K562 (cell line): ENCODE results near the gene CENPC.

Source experiments
- CREM ChIP-seq: IDR thresholded peaks from 2 replicates; pipeline ENCODE4 v1.6.1; 2014; ENCODE audit warnings: antibody characterized with exemption, low read depth
- L3MBTL2 ChIP-seq: fragments of 450-650 bp; IDR thresholded peaks from 2 replicates; pipeline ENCODE4 v1.6.1; 2016; ENCODE audit warnings: mild to moderate bottlenecking, moderate library complexity
- MEF2A ChIP-seq: IDR thresholded peaks from 2 replicates; pipeline ENCODE4 v1.6.1; 2011; ENCODE audit warnings: low read depth, mild to moderate bottlenecking, low read length, moderate library complexity; ENCODE audit not compliant: control insufficient read depth
- POLR2A ChIP-seq: fragments of 450-650 bp; conservative IDR thresholded peaks from 2 replicates; pipeline ENCODE4 v1.6.1; 2016
- POLR2AphosphoS5 ChIP-seq: IDR thresholded peaks from 2 replicates; pipeline ENCODE4 v1.6.1; 2011; ENCODE audit warnings: mild to moderate bottlenecking, low read depth, low read length, moderate library complexity; ENCODE audit not compliant: control insufficient read depth, insufficient read depth
- PRPF4 ChIP-seq: fragments of 200-400 bp; formaldehyde crosslinking; IDR thresholded peaks from one replicate; pipeline ENCODE4 v1.6.1; 2017; ENCODE audit warnings: low read length, low read depth, mild to moderate bottlenecking; ENCODE audit not compliant: insufficient read depth, poor library complexity, severe bottlenecking
- ZEB2 ChIP-seq: fragments of 450-650 bp; IDR thresholded peaks from 2 replicates; pipeline ENCODE4 v1.6.1; 2016
- ZFP36 ChIP-seq: fragments of 150-350 bp; IDR thresholded peaks from 2 replicates; pipeline ENCODE4 v1.6.1; 2018; ENCODE audit warnings: low read length, low read depth; ENCODE audit not compliant: partially characterized antibody
- TF ChIP-seq, protein P1 (sequence below): sonication (generic); formaldehyde crosslinking; IDR thresholded peaks from 2 replicates; pipeline ENCODE4 v1.8.0; 2022; ENCODE audit warnings: mild to moderate bottlenecking, missing genetic modification reagents
- TF ChIP-seq, protein P2 (sequence below), 3 experiments: IDR thresholded peaks in 2 of 3; conservative IDR thresholded peaks in 1 of 3; 2 replicates each; pipeline ENCODE4 v1.5.1; 2011 to 2012; ENCODE audit warnings: low read length in 3 of 3, mild to moderate bottlenecking in 3 of 3, control low read depth in 2 of 3, improper control_type of control experiment in 1 of 3, inconsistent platforms in 1 of 3, low read depth in 1 of 3, mixed read lengths in 1 of 3, moderate library complexity in 1 of 3; ENCODE audit not compliant: insufficient read depth in 2 of 3
- TF ChIP-seq, protein P3 (sequence below): sonication (generic); formaldehyde crosslinking; IDR thresholded peaks from 2 replicates; pipeline ENCODE4 v1.8.1; 2022; ENCODE audit warnings: missing genetic modification reagents
- TF ChIP-seq, protein P4 (sequence below), 2 experiments: fragments of 450-650 bp in 1 of 2; IDR thresholded peaks; 2 replicates each; pipeline ENCODE4 v1.6.1; 2011 to 2017; ENCODE audit warnings: low read depth in 2 of 2, antibody characterized with exemption in 1 of 2, borderline replicate concordance in 1 of 2, low read length in 1 of 2, mild to moderate bottlenecking in 1 of 2, mixed read lengths in 1 of 2; ENCODE audit not compliant: control insufficient read depth in 1 of 2
- TF ChIP-seq, protein P5 (sequence below): sonication (generic); formaldehyde crosslinking; IDR thresholded peaks from 2 replicates; pipeline ENCODE4 v1.9.0; 2022; ENCODE audit warnings: mild to moderate bottlenecking, missing genetic modification reagents

DNA sequence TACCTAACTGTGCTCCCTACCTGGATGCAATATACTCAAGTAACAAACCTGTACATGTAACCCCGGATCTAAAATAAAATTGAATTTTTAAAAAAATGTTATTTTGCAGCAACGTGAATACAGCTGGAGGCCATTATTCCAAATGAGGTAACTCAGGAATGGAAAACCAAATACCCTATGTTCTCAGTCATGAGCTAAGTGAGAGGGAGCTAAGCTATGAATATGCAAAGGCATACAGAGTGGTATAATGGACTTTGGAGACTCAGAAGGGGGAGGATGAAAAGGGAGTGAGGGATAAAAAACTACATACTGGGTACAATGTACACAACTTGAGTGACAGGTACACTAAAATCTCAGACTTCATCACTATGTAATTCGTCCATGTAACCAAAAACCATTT, 78.6 kb downstream of the CENPC start:
- TF ChIP-seq POLR2A, result no peak
- no peak for TF ChIP-seq L3MBTL2
- TF ChIP-seq, protein P1, sequence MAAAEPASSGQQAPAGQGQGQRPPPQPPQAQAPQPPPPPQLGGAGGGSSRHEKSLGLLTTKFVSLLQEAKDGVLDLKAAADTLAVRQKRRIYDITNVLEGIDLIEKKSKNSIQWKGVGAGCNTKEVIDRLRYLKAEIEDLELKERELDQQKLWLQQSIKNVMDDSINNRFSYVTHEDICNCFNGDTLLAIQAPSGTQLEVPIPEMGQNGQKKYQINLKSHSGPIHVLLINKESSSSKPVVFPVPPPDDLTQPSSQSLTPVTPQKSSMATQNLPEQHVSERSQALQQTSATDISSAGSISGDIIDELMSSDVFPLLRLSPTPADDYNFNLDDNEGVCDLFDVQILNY (CRISPR knock-in tag), result no peak
- no peak for TF ChIP-seq ZFP36
- TF ChIP-seq, protein P2, sequence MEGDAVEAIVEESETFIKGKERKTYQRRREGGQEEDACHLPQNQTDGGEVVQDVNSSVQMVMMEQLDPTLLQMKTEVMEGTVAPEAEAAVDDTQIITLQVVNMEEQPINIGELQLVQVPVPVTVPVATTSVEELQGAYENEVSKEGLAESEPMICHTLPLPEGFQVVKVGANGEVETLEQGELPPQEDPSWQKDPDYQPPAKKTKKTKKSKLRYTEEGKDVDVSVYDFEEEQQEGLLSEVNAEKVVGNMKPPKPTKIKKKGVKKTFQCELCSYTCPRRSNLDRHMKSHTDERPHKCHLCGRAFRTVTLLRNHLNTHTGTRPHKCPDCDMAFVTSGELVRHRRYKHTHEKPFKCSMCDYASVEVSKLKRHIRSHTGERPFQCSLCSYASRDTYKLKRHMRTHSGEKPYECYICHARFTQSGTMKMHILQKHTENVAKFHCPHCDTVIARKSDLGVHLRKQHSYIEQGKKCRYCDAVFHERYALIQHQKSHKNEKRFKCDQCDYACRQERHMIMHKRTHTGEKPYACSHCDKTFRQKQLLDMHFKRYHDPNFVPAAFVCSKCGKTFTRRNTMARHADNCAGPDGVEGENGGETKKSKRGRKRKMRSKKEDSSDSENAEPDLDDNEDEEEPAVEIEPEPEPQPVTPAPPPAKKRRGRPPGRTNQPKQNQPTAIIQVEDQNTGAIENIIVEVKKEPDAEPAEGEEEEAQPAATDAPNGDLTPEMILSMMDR (IDR thresholded peaks at IDR 0.05 in 2 of 3, conservative IDR thresholded peaks at IDR 0.05 in 1 of 3; ENCODE audit: insufficient read depth in 2 of 3, low read depth in 1 of 3, low read length in 3 of 3), result no peak
- TF ChIP-seq, protein P3, sequence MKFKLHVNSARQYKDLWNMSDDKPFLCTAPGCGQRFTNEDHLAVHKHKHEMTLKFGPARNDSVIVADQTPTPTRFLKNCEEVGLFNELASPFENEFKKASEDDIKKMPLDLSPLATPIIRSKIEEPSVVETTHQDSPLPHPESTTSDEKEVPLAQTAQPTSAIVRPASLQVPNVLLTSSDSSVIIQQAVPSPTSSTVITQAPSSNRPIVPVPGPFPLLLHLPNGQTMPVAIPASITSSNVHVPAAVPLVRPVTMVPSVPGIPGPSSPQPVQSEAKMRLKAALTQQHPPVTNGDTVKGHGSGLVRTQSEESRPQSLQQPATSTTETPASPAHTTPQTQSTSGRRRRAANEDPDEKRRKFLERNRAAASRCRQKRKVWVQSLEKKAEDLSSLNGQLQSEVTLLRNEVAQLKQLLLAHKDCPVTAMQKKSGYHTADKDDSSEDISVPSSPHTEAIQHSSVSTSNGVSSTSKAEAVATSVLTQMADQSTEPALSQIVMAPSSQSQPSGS (CRISPR knock-in tag), result no peak
- TF ChIP-seq CREM, result no peak
- TF ChIP-seq MEF2A, result no peak
- no peak for TF ChIP-seq ZEB2
- TF ChIP-seq, protein P4, sequence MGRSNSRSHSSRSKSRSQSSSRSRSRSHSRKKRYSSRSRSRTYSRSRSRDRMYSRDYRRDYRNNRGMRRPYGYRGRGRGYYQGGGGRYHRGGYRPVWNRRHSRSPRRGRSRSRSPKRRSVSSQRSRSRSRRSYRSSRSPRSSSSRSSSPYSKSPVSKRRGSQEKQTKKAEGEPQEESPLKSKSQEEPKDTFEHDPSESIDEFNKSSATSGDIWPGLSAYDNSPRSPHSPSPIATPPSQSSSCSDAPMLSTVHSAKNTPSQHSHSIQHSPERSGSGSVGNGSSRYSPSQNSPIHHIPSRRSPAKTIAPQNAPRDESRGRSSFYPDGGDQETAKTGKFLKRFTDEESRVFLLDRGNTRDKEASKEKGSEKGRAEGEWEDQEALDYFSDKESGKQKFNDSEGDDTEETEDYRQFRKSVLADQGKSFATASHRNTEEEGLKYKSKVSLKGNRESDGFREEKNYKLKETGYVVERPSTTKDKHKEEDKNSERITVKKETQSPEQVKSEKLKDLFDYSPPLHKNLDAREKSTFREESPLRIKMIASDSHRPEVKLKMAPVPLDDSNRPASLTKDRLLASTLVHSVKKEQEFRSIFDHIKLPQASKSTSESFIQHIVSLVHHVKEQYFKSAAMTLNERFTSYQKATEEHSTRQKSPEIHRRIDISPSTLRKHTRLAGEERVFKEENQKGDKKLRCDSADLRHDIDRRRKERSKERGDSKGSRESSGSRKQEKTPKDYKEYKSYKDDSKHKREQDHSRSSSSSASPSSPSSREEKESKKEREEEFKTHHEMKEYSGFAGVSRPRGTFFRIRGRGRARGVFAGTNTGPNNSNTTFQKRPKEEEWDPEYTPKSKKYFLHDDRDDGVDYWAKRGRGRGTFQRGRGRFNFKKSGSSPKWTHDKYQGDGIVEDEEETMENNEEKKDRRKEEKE (IDR thresholded peaks at IDR 0.05; ENCODE audit: borderline replicate concordance in 1 of 2, control insufficient read depth in 1 of 2, low read depth in 2 of 2, low read length in 1 of 2), result no peak
- TF ChIP-seq PRPF4, result no peak
- no peak for TF ChIP-seq POLR2AphosphoS5
- TF ChIP-seq, protein P5, sequence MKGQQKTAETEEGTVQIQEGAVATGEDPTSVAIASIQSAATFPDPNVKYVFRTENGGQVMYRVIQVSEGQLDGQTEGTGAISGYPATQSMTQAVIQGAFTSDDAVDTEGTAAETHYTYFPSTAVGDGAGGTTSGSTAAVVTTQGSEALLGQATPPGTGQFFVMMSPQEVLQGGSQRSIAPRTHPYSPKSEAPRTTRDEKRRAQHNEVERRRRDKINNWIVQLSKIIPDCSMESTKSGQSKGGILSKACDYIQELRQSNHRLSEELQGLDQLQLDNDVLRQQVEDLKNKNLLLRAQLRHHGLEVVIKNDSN (CRISPR knock-in tag), result no peak
